Thymus (tissue), 11 donors: ENCODE measurements around the gene SLC38A8. TPM values are rescaled to one million over a fixed set of nuclear protein-coding genes. Genes with fewer than 3 reads are reported as not detected.
A peak's percentile ranks its signal among the peaks of the same experiment; 100 is the strongest.

Experiments used
- DNase-seq, 9 donors: peaks; one replicate each; pipeline ENCODE4 v3.0.0-alpha.2; 2013; ENCODE audit warnings: low spot score in 9 of 9, low read depth in 6 of 9, missing footprints in 1 of 9
- H3K27ac ChIP-seq, 2 donors: one replicate each; pipeline ENCODE4 v1.5.1; 2013; ENCODE audit warnings: control low read depth in 1 of 2, low read depth in 1 of 2, low read length in 1 of 2, mild to moderate bottlenecking in 1 of 2, moderate library complexity in 1 of 2
- H3K27me3 ChIP-seq, 2 donors: one replicate each; pipeline ENCODE4 v1.5.1; 2013; ENCODE audit warnings: low read length in 1 of 2; ENCODE audit not compliant: control insufficient read depth in 2 of 2, insufficient read depth in 1 of 2
- H3K36me3 ChIP-seq, 2 donors: one replicate each; pipeline ENCODE4 v1.5.1; 2013; ENCODE audit warnings: low read length in 1 of 2, mild to moderate bottlenecking in 1 of 2, moderate library complexity in 1 of 2; ENCODE audit not compliant: control insufficient read depth in 2 of 2, insufficient read depth in 2 of 2
- H3K4me1 ChIP-seq, 2 donors: one replicate each; pipeline ENCODE4 v1.5.1; 2013; ENCODE audit warnings: low read length in 2 of 2; ENCODE audit not compliant: control insufficient read depth in 2 of 2, insufficient read depth in 2 of 2
- H3K4me3 ChIP-seq, 2 donors: one replicate each; pipeline ENCODE4 v1.5.1; 2013; ENCODE audit warnings: low read length in 2 of 2, control low read depth in 1 of 2, mild to moderate bottlenecking in 1 of 2
- H3K9me3 ChIP-seq, 2 donors: one replicate each; pipeline ENCODE4 v1.5.1; 2013; ENCODE audit warnings: low read length in 1 of 2, mild to moderate bottlenecking in 1 of 2; ENCODE audit not compliant: control insufficient read depth in 2 of 2, insufficient read depth in 1 of 2
- WGBS: extraction: QIAGEN DNeasy Blood & Tissue Kit; methylation state at CpG from one replicate; pipeline ENCODE4 v1.1.7; 2013; 5-methylcytosine and 5-hydroxymethylcytosine counted together
- polyA plus RNA-seq: library from polyadenylated mRNA; stranded (reverse); fragments of 200-250 nt; gene quantifications from one replicate; pipeline ENCODE4 v1.2.3, GENCODE V29; 2013
- total RNA-seq: library from RNA; stranded (reverse); fragments of 120-200 nt; gene quantifications from one replicate; pipeline ENCODE4 v1.2.4, GENCODE V29; 2013
- donor health status: healthy.

The SLC38A8 gene
- total and polyA plus RNA-seq, 2 donors: 0.57 to 0.66 TPM

DNA sequence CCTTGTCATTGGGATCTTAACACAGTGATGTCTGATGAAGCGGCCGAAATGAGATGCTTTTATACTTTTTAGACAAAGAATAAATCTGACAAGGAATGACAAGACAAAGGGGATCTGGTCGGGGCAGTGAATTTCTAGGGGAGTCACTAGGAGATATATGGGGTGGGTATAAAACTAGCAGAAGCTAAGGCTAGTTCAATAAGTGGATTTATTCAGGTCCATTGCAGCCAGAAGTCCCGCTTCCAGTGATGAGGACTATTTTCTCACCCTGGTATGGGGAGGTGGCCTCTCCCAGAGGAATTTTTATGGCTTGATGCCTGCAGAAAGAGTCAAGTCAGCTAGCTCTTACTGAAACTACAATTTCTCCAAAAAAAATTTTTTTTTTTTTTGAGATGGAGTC lies 23.9 kb downstream of the SLC38A8 start:
- Histone ChIP-seq H3K36me3 (no peaks in the 10 kb centered on the region), H3K27ac (no peak overlapping the region), H3K9me3 (peaks cover 0 to 18% of the 10 kb centered on the region in 2 donors), H3K27me3 (peaks cover 0 to 2% of the 10 kb centered on the region in 2 donors), H3K4me3 (no peak overlapping the region), H3K4me1 (no peaks in the 10 kb centered on the region)
- no peak for DNase-seq
- 96% methylated on average over 4 of the region's 4 CpGs for WGBS

DNA sequence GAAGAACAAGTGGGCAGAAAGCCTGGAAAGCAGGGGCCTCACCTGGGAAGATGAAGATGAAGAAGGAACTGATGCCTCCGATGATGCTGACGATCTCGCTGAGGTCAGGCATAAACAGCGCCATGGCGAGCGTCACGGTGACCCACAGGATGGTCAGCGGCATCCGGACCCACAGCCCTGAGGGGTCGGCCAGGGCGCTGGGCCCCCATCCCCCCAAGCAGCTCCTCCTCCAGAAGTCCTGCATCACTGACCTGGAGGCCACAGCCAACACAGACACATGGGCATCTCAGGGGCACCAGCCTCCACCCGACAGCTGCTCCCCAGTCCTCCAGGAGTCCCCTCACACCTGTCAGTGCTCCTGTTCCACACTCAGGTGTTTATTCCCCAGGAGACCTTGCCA lies 26.1 kb downstream of the SLC38A8 start:
- DNase-seq: no peak
- Histone ChIP-seq H3K36me3 (no peaks in the 10 kb centered on the region), H3K4me1 (no peaks in the 10 kb centered on the region), H3K27me3 (no peaks in the 10 kb centered on the region), H3K27ac (no peak overlapping the region), H3K9me3 (peaks cover 0 to 10% of the 10 kb centered on the region in 2 donors), H3K4me3 (no peak overlapping the region)
- 97% methylated on average over 12 of the region's 12 CpGs for WGBS

DNA sequence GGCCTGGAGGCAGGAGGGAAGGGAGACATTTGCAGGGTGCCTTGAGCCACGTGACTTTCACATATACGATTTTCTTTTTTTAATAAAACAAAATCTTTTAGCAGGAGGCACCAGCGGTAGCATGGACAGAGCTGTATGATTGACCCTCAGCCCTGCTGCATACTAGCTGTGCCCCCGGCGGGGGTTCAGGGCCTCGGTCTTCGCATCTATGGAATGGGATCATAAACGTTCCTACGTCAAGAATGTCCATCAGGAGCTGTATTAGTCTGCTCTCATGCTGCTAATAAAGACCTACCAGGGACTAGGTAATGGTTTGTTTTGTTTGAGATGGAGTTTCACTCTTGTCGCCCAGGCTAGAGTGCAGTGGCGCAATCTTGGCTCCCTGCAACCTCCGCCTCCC lies 27.2 kb downstream of the SLC38A8 start:
- no peak for DNase-seq
- no peak overlapping the region for H3K27ac ChIP-seq
- peaks cover 0 to 5% of the 10 kb centered on the region in 2 donors for H3K9me3 ChIP-seq
- no peaks in the 10 kb centered on the region for H3K4me1 ChIP-seq
- no peak overlapping the region for H3K4me3 ChIP-seq
- no peaks in the 10 kb centered on the region for H3K36me3 ChIP-seq
- 89% methylated on average over 12 of the region's 12 CpGs for WGBS
- no peaks in the 10 kb centered on the region for H3K27me3 ChIP-seq

GRCh38 chr16:84014570-84015327 lies 27.8 kb downstream of the SLC38A8 start:
- Histone ChIP-seq H3K4me1 (no peaks in the 10 kb centered on the region), H3K36me3 (no peaks in the 10 kb centered on the region), H3K27me3 (no peaks in the 10 kb centered on the region), H3K27ac (no peak overlapping the region), H3K4me3 (no peak overlapping the region), H3K9me3 (peaks cover 0 to 5% of the 10 kb centered on the region in 2 donors)
- 82% methylated on average over 14 of the region's 14 CpGs for WGBS
- DNase-seq: no peak

- H3K27ac ChIP-seq: no peak overlapping the region
- no peaks in the 10 kb centered on the region for H3K4me1 ChIP-seq
Measured at GRCh38 chr16:84013787-84014569, 28.6 kb downstream of the SLC38A8 start.

GRCh38 chr16:84009282-84009681 lies 33.3 kb downstream of the SLC38A8 start:
- H3K4me1 ChIP-seq: no peaks in the 10 kb centered on the region
- no peak overlapping the region for H3K4me3 ChIP-seq
- H3K36me3 ChIP-seq: no peaks in the 10 kb centered on the region
- no peak overlapping the region for H3K27ac ChIP-seq
- H3K27me3 ChIP-seq: no peaks in the 10 kb centered on the region
- no peak for DNase-seq
- peaks cover 0 to 4% of the 10 kb centered on the region in 2 donors for H3K9me3 ChIP-seq
- 93% methylated on average over 6 of the region's 6 CpGs for WGBS

More at GRCh38 chr16:84013787-84014569, 28.6 kb downstream of the SLC38A8 start:
- H3K4me3 ChIP-seq: no peak overlapping the region
- WGBS: 21% methylated on average over 14 of the region's 14 CpGs
- H3K9me3 ChIP-seq: peaks cover 0 to 5% of the 10 kb centered on the region in 2 donors
- H3K36me3 ChIP-seq: no peaks in the 10 kb centered on the region
- no peaks in the 10 kb centered on the region for H3K27me3 ChIP-seq
- DNase-seq: peak in 6 of 9 donors; percentile 3 to 37 (median 16)

GRCh38 chr16:84007965-84008364 lies 34.6 kb downstream of the SLC38A8 start:
- WGBS: 63% methylated on average over 8 of the region's 8 CpGs
- Histone ChIP-seq H3K27ac (no peak overlapping the region), H3K9me3 (no peaks in the 10 kb centered on the region)

GRCh38 chr16:84007520-84007919 lies 35.1 kb downstream of the SLC38A8 start:
- WGBS: 89% methylated on average over 4 of the region's 4 CpGs
- Histone ChIP-seq H3K36me3 (no peaks in the 10 kb centered on the region), H3K4me1 (no peaks in the 10 kb centered on the region), H3K27ac (no peak overlapping the region), H3K27me3 (no peaks in the 10 kb centered on the region), H3K4me3 (no peak overlapping the region), H3K9me3 (no peaks in the 10 kb centered on the region)
- no peak for DNase-seq

More at GRCh38 chr16:84007965-84008364, 34.6 kb downstream of the SLC38A8 start:
- Histone ChIP-seq H3K36me3 (no peaks in the 10 kb centered on the region), H3K4me1 (no peaks in the 10 kb centered on the region), H3K4me3 (no peak overlapping the region), H3K27me3 (no peaks in the 10 kb centered on the region)
- DNase-seq: no peak

GRCh38 chr16:84005391-84005790 lies 37.2 kb downstream of the SLC38A8 start:
- H3K4me3 ChIP-seq: no peak overlapping the region
- H3K27ac ChIP-seq: no peak overlapping the region
- no peak for DNase-seq
- H3K36me3 ChIP-seq: no peaks in the 10 kb centered on the region
- WGBS: 83% methylated on average over 5 of the region's 5 CpGs
- H3K27me3 ChIP-seq: no peaks in the 10 kb centered on the region
- no peaks in the 10 kb centered on the region for H3K9me3 ChIP-seq
- H3K4me1 ChIP-seq: no peaks in the 10 kb centered on the region
